GM19324 (cell line): ENCODE data around the gene USH2A.
"Not testable (repeated sequence)": the region's sequence is repeated elsewhere in the genome, so short reads cannot be mapped to it uniquely, and the experiment has no call there.

ENCODE experiments used
- ATAC-seq: cut with Tn5 transposase; IDR thresholded peaks from one replicate; pipeline ENCODE4 v1.9.1; 2021; ENCODE audit warnings: mild to moderate bottlenecking, moderate library complexity; ENCODE audit not compliant: unreplicated experiment, low FRiP score

Gene USH2A

GRCh38 chr1:216207154-216207553 is 216.1 kb downstream of the USH2A start:
- no peak for ATAC-seq

GRCh38 chr1:216205176-216205575 is 218.1 kb downstream of the USH2A start:
- no peak for ATAC-seq

GRCh38 chr1:216201946-216202345 is 221.3 kb downstream of the USH2A start:
- ATAC-seq: no peak

GRCh38 chr1:216200941-216201340 is 222.3 kb downstream of the USH2A start:
- ATAC-seq: no peak

- no peak for ATAC-seq
Measured at GRCh38 chr1:216194721-216195120, 228.5 kb downstream of the USH2A start.

GRCh38 chr1:216193839-216194443 is 229.3 kb downstream of the USH2A start:
- no peak for ATAC-seq

GRCh38 chr1:216190438-216190837 is 232.8 kb downstream of the USH2A start:
- no peak for ATAC-seq

- ATAC-seq: no peak
Measured at GRCh38 chr1:216186816-216187215, 236.4 kb downstream of the USH2A start.

- ATAC-seq: no peak
Measured at GRCh38 chr1:216186141-216186540, 237.1 kb downstream of the USH2A start.

- ATAC-seq: no peak
Measured at GRCh38 chr1:216184126-216184680, 239.0 kb downstream of the USH2A start.

- no peak for ATAC-seq
Measured at GRCh38 chr1:216183454-216183853, 239.8 kb downstream of the USH2A start.

GRCh38 chr1:216183007-216183406 is 240.2 kb downstream of the USH2A start:
- no peak for ATAC-seq

GRCh38 chr1:216181590-216181989 is 241.7 kb downstream of the USH2A start:
- no peak for ATAC-seq

GRCh38 chr1:216178281-216178680 is 245.0 kb downstream of the USH2A start:
- no peak for ATAC-seq

- ATAC-seq: no peak
Measured at GRCh38 chr1:216176970-216177369, 246.3 kb downstream of the USH2A start.

- ATAC-seq: no peak
Measured at GRCh38 chr1:216175714-216176113, 247.5 kb downstream of the USH2A start.

GRCh38 chr1:216173376-216173995 is 249.8 kb downstream of the USH2A start:
- no peak for ATAC-seq

GRCh38 chr1:216169351-216169750 is 253.9 kb downstream of the USH2A start:
- no peak for ATAC-seq

GRCh38 chr1:216168546-216168945 is 254.7 kb downstream of the USH2A start:
- no peak for ATAC-seq

- ATAC-seq: no peak
Measured at GRCh38 chr1:216154063-216154462, 269.2 kb downstream of the USH2A start.

GRCh38 chr1:216153130-216153529 is 270.1 kb downstream of the USH2A start:
- ATAC-seq: no peak

- not testable (repeated sequence) for ATAC-seq
Measured at GRCh38 chr1:216145451-216146018, 277.7 kb downstream of the USH2A start.
